IPS-18a (cell line): ENCODE data around the gene ETV5.

ENCODE experiments used
- H3K27ac ChIP-seq: one replicate; pipeline ENCODE4 v1.5.1; 2013; ENCODE audit warnings: low read length
- H3K27me3 ChIP-seq: one replicate; pipeline ENCODE4 v1.6.1; 2013; ENCODE audit warnings: mild to moderate bottlenecking, low read length; ENCODE audit not compliant: control insufficient read depth, insufficient read depth
- H3K36me3 ChIP-seq: one replicate; pipeline ENCODE4 v1.6.1; 2013; ENCODE audit warnings: low read depth, low read length; ENCODE audit not compliant: control insufficient read depth
- H3K4me1 ChIP-seq: one replicate; pipeline ENCODE4 v1.6.1; 2013; ENCODE audit warnings: low read depth, low read length; ENCODE audit not compliant: control insufficient read depth
- H3K4me3 ChIP-seq: one replicate; pipeline ENCODE4 v1.5.1; 2013; ENCODE audit warnings: low read length
- H3K9ac ChIP-seq: one replicate; pipeline ENCODE4 v1.6.1; 2013; ENCODE audit warnings: mild to moderate bottlenecking, low read length, moderate library complexity
- H3K9me3 ChIP-seq: one replicate; pipeline ENCODE4 v1.6.1; 2013; ENCODE audit warnings: low read depth, low read length; ENCODE audit not compliant: control insufficient read depth

The ETV5 gene

GRCh38 chr3:186057594-186057993, 51.3 kb downstream of the ETV5 start:
- H3K27me3 ChIP-seq = no peaks in the 10 kb centered on the region
- H3K9ac ChIP-seq = no peak overlapping the region
- no peaks in the 10 kb centered on the region for H3K9me3 ChIP-seq
- peaks cover 5% of the 10 kb centered on the region for H3K36me3 ChIP-seq
- peak overlapping the region; percentile 66 for H3K27ac ChIP-seq
- H3K4me1 ChIP-seq = peaks cover 11% of the 10 kb centered on the region
- no peak overlapping the region for H3K4me3 ChIP-seq

GRCh38 chr3:186054792-186055352, 54.0 kb downstream of the ETV5 start:
- peaks cover 24% of the 10 kb centered on the region for H3K36me3 ChIP-seq
- H3K9ac ChIP-seq = no peak overlapping the region
- H3K27ac ChIP-seq = no peak overlapping the region
- H3K4me3 ChIP-seq = no peak overlapping the region
- H3K9me3 ChIP-seq = no peaks in the 10 kb centered on the region
- H3K4me1 ChIP-seq = peaks cover 7% of the 10 kb centered on the region
- no peaks in the 10 kb centered on the region for H3K27me3 ChIP-seq

- peaks cover 25% of the 10 kb centered on the region for H3K36me3 ChIP-seq
- H3K4me1 ChIP-seq = peaks cover 7% of the 10 kb centered on the region
- no peak overlapping the region for H3K27ac ChIP-seq
- no peaks in the 10 kb centered on the region for H3K9me3 ChIP-seq
- H3K27me3 ChIP-seq = no peaks in the 10 kb centered on the region
- no peak overlapping the region for H3K4me3 ChIP-seq
- no peak overlapping the region for H3K9ac ChIP-seq
Measured at GRCh38 chr3:186053954-186054791, 54.7 kb downstream of the ETV5 start.

GRCh38 chr3:186052096-186052840, 56.6 kb downstream of the ETV5 start:
- peaks cover 2% of the 10 kb centered on the region for H3K4me1 ChIP-seq
- peaks cover 38% of the 10 kb centered on the region for H3K36me3 ChIP-seq
- no peaks in the 10 kb centered on the region for H3K27me3 ChIP-seq
- no peak overlapping the region for H3K9ac ChIP-seq
- no peak overlapping the region for H3K4me3 ChIP-seq
- H3K9me3 ChIP-seq = no peaks in the 10 kb centered on the region
- H3K27ac ChIP-seq = no peak overlapping the region

- Histone ChIP-seq H3K9me3 (no peaks in the 10 kb centered on the region), H3K4me3 (no peak overlapping the region), H3K27me3 (no peaks in the 10 kb centered on the region), H3K4me1 (no peaks in the 10 kb centered on the region), H3K36me3 (peaks cover 33% of the 10 kb centered on the region), H3K9ac (no peak overlapping the region), H3K27ac (no peak overlapping the region)
Measured at GRCh38 chr3:186049001-186049400, 59.9 kb downstream of the ETV5 start.

GRCh38 chr3:186048119-186048518, 60.8 kb downstream of the ETV5 start:
- Histone ChIP-seq H3K27ac (no peak overlapping the region), H3K4me3 (no peak overlapping the region), H3K36me3 (peaks cover 33% of the 10 kb centered on the region), H3K9me3 (no peaks in the 10 kb centered on the region), H3K4me1 (no peaks in the 10 kb centered on the region), H3K9ac (no peak overlapping the region), H3K27me3 (no peaks in the 10 kb centered on the region)

- no peak overlapping the region for H3K4me3 ChIP-seq
- peaks cover 32% of the 10 kb centered on the region for H3K36me3 ChIP-seq
Measured at GRCh38 chr3:186046838-186047237, 62.1 kb downstream of the ETV5 start.

GRCh38 chr3:186044968-186045367, 63.9 kb downstream of the ETV5 start:
- Histone ChIP-seq H3K9me3 (no peaks in the 10 kb centered on the region), H3K4me1 (no peaks in the 10 kb centered on the region), H3K9ac (no peak overlapping the region), H3K27me3 (no peaks in the 10 kb centered on the region), H3K36me3 (peaks cover 15% of the 10 kb centered on the region), H3K4me3 (no peak overlapping the region), H3K27ac (no peak overlapping the region)

More at GRCh38 chr3:186046838-186047237, 62.1 kb downstream of the ETV5 start:
- H3K4me1 ChIP-seq = no peaks in the 10 kb centered on the region
- no peak overlapping the region for H3K27ac ChIP-seq
- H3K9me3 ChIP-seq = no peaks in the 10 kb centered on the region
- no peaks in the 10 kb centered on the region for H3K27me3 ChIP-seq
- no peak overlapping the region for H3K9ac ChIP-seq

GRCh38 chr3:186044427-186044826, 64.5 kb downstream of the ETV5 start:
- Histone ChIP-seq H3K4me1 (no peaks in the 10 kb centered on the region), H3K9ac (no peak overlapping the region), H3K4me3 (no peak overlapping the region), H3K27ac (no peak overlapping the region), H3K27me3 (no peaks in the 10 kb centered on the region), H3K9me3 (no peaks in the 10 kb centered on the region), H3K36me3 (peaks cover 15% of the 10 kb centered on the region)

- Histone ChIP-seq H3K36me3 (no peaks in the 10 kb centered on the region), H3K4me3 (no peak overlapping the region), H3K9me3 (no peaks in the 10 kb centered on the region), H3K4me1 (no peaks in the 10 kb centered on the region), H3K27ac (no peak overlapping the region), H3K27me3 (no peaks in the 10 kb centered on the region), H3K9ac (no peak overlapping the region)
Measured at GRCh38 chr3:186042521-186043202, 66.2 kb downstream of the ETV5 start.

GRCh38 chr3:186042036-186042435, 66.9 kb downstream of the ETV5 start:
- H3K9me3 ChIP-seq = no peaks in the 10 kb centered on the region
- no peaks in the 10 kb centered on the region for H3K36me3 ChIP-seq
- no peaks in the 10 kb centered on the region for H3K4me1 ChIP-seq
- H3K27me3 ChIP-seq = no peaks in the 10 kb centered on the region
- H3K9ac ChIP-seq = no peak overlapping the region
- no peak overlapping the region for H3K27ac ChIP-seq
- no peak overlapping the region for H3K4me3 ChIP-seq
